Right lobe of liver (tissue), 4 donors: ENCODE data around the gene WDFY2.

ENCODE experiments used
- POLR2A ChIP-seq: fragments of 450-650 bp; IDR thresholded peaks from one replicate; pipeline ENCODE4 v1.6.1; 2017; ENCODE audit warnings: antibody characterized with exemption, mild to moderate bottlenecking
- TF ChIP-seq, protein P1 (sequence below), 4 donors: fragments of 200-600 bp in 3 of 4; fragments of 450-650 bp in 1 of 4; IDR thresholded peaks; one replicate each; pipeline versions ENCODE4 v1.5.1 to v1.8.0; 2016 to 2022; ENCODE audit warnings: antibody characterized with exemption in 4 of 4, mild to moderate bottlenecking in 2 of 4
- donor health status: DM: no; HTN: no; CAD: no.
- donor health status: DM: no; HTN: no; CAD: no.
- donor health status: DM: no; HTN: yes; CAD: no.

DNA sequence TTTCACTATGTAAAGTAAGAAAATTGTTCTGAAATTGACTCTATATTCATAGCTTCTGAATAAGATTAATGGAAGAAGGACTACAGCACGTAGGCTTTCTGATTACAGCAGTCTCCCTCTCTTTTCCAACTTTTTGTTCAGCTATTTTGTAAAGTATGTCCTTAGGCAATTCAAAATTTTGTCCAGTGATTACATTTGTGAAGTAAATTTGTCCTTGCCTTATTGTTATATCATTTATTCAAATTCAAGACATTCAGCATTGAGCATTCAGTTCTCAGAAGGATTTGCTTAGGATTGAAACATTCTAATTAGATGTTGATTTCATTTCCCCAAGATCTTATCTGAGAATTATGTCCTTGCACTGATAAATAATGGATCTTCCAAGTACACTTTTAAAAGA, 76.6 kb downstream of the WDFY2 start:
- TF ChIP-seq, protein P1, sequence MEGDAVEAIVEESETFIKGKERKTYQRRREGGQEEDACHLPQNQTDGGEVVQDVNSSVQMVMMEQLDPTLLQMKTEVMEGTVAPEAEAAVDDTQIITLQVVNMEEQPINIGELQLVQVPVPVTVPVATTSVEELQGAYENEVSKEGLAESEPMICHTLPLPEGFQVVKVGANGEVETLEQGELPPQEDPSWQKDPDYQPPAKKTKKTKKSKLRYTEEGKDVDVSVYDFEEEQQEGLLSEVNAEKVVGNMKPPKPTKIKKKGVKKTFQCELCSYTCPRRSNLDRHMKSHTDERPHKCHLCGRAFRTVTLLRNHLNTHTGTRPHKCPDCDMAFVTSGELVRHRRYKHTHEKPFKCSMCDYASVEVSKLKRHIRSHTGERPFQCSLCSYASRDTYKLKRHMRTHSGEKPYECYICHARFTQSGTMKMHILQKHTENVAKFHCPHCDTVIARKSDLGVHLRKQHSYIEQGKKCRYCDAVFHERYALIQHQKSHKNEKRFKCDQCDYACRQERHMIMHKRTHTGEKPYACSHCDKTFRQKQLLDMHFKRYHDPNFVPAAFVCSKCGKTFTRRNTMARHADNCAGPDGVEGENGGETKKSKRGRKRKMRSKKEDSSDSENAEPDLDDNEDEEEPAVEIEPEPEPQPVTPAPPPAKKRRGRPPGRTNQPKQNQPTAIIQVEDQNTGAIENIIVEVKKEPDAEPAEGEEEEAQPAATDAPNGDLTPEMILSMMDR (IDR thresholded peaks at IDR 0.05) = no peak
- TF ChIP-seq POLR2A = no peak
